A549 treated with AZD9567 at 1 μM for 4 hours (cell line): Measurements from ENCODE around the gene CYP2C19. TPM values are rescaled to one million over a fixed set of nuclear protein-coding genes. Genes with fewer than 3 reads are reported as not detected.

Source experiments
- total RNA-seq: library from RNA; stranded (reverse); fragments of 200-300 nt; extraction: Qiagen RNA extraction; gene quantifications from 5 replicates; pipeline ENCODE4 v1.2.3, GENCODE V29; 2022; ENCODE audit not compliant: insufficient read depth

Gene CYP2C19
- 0.03 to 0.05 TPM in 2 of 5 replicates, not detected in the others for total RNA-seq

GRCh38 chr10:94762393-94762792 lies at the start of gene CYP2C19:
Gene CYP2C19 (plus strand): TSS chr10:94762681. CDS start chr10:94762706, 25 bp downstream.

Other genes starting within 250 kb of the CYP2C19 start
- 24.0 to 36.5 TPM (median 27.0 TPM) in 5 replicates for gene HELLS, start 216.9 kb upstream of the CYP2C19 start, total RNA-seq
- gene CYP2C18, start 79.0 kb upstream of the CYP2C19 start, total RNA-seq = 0.05 to 0.13 TPM (median 0.06 TPM) in 4 of 5 replicates, not detected in the other
- 0.03 to 0.09 TPM in 2 of 5 replicates, not detected in the others for gene CYP2C9, start 176.0 kb downstream of the CYP2C19 start, total RNA-seq